SU-DHL-6 (cell line): ENCODE results near the gene TANC1.

Source experiments
- EZH2phosphoT487 ChIP-seq: fragments of 200-600 bp; sonication (generic), shearing (Covaris generic); conservative IDR thresholded peaks from 2 replicates; pipeline ENCODE4 v1.6.1; 2018; ENCODE audit warnings: mild to moderate bottlenecking, antibody characterized with exemption, low read length, moderate library complexity, mixed read lengths
- TF ChIP-seq, protein P1 (sequence below): fragments of 200-600 bp; sonication (generic); IDR thresholded peaks from one replicate; pipeline ENCODE4 v1.5.1; 2017; ENCODE audit warnings: antibody characterized with exemption, mild to moderate bottlenecking, low read length, moderate library complexity; ENCODE audit not compliant: insufficient read depth, poor library complexity, severe bottlenecking

DNA sequence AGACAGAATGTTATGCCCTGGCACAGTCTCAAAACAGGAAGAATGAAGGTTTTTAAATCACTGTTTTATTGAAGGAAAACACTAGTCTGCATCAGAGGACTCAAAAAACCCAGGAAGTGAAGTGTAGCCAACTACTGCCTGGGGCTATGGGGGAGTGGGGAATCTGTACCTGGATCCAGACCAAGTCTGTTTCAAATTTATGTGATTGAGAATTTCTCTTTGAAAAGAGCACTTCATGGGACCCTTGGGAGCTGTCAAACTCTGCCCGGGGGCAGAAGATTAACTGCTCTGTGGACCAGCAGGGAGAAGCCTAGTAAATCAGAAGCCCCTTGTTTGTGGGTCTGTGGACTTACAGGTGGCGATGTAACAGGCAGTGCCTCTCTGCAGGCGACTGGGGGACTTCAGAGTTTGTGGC is 45.3 kb upstream of the TANC1 start:
- TF ChIP-seq, protein P1, sequence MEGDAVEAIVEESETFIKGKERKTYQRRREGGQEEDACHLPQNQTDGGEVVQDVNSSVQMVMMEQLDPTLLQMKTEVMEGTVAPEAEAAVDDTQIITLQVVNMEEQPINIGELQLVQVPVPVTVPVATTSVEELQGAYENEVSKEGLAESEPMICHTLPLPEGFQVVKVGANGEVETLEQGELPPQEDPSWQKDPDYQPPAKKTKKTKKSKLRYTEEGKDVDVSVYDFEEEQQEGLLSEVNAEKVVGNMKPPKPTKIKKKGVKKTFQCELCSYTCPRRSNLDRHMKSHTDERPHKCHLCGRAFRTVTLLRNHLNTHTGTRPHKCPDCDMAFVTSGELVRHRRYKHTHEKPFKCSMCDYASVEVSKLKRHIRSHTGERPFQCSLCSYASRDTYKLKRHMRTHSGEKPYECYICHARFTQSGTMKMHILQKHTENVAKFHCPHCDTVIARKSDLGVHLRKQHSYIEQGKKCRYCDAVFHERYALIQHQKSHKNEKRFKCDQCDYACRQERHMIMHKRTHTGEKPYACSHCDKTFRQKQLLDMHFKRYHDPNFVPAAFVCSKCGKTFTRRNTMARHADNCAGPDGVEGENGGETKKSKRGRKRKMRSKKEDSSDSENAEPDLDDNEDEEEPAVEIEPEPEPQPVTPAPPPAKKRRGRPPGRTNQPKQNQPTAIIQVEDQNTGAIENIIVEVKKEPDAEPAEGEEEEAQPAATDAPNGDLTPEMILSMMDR = no peak
- no peak for TF ChIP-seq EZH2phosphoT487
